Prostate gland (tissue), 2 donors: Measurements from ENCODE around the gene UGT2B17. TPM values are rescaled to one million over a fixed set of nuclear protein-coding genes. Genes with fewer than 3 reads are reported as not detected.

Source experiments
- DNase-seq: peaks from one replicate; pipeline ENCODE4 v3.0.0-alpha.2; 2019; ENCODE audit warnings: low spot score
- H3K27ac ChIP-seq, 2 donors: fragments of 200-600 bp; sonication (generic); 2 replicates each; pipeline ENCODE4 v1.5.1; 2017 to 2019
- H3K27me3 ChIP-seq: fragments of 200-600 bp; sonication (generic); replicated peaks from 2 replicates; pipeline ENCODE4 v1.5.1; 2019; ENCODE audit not compliant: insufficient read depth
- H3K36me3 ChIP-seq, 2 donors: fragments of 200-600 bp; sonication (generic); 1 replicate in 1 of 2; 2 replicates in 1 of 2; pipeline versions ENCODE4 v1.5.1 to v1.8.1; 2017 to 2019
- H3K4me1 ChIP-seq: fragments of 200-600 bp; sonication (generic); replicated peaks from 2 replicates; pipeline ENCODE4 v1.5.1; 2019
- H3K4me3 ChIP-seq, 2 donors: fragments of 200-600 bp; sonication (generic); 2 replicates each; pipeline ENCODE4 v1.5.1; 2017 to 2019
- H3K9me3 ChIP-seq: fragments of 200-600 bp; sonication (generic); 2 replicates; pipeline ENCODE4 v1.5.1; 2017
- CTCF ChIP-seq, 4 experiments: fragments of 200-600 bp in 2 of 4; fragments of 450-650 bp in 2 of 4; sonication (generic) in 2 of 4; IDR thresholded peaks; 1 replicate in 3 of 4; 2 replicates in 1 of 4; pipeline ENCODE4 v1.5.1; 2016 to 2019; ENCODE audit warnings: antibody characterized with exemption in 4 of 4, mild to moderate bottlenecking in 2 of 4, moderate library complexity in 2 of 4
- POLR2A ChIP-seq: fragments of 450-650 bp; IDR thresholded peaks from one replicate; pipeline ENCODE4 v1.6.1; 2016; ENCODE audit warnings: antibody characterized with exemption, mild to moderate bottlenecking
- POLR2AphosphoS5 ChIP-seq: sonication (generic); formaldehyde crosslinking; IDR thresholded peaks from one replicate; pipeline ENCODE4 v1.6.1; 2017; ENCODE audit warnings: antibody characterized with exemption
- WGBS: methylation state at CpG from one replicate; pipeline ENCODE4 v1.1.5; 2018; 5-methylcytosine and 5-hydroxymethylcytosine counted together
- intact Hi-C: fragments of 100-400 bp; cut with DNase I; formaldehyde crosslinking; loops from one replicate; pipeline ENCODE4 v1.14.2; 2022
- total RNA-seq, 2 donors: library from RNA; depleted of rRNA; stranded (reverse); fragments of >200 nt; gene quantifications; one replicate each; pipeline ENCODE4 v1.1.0, GENCODE V29; 2016

UGT2B17 gene
- total RNA-seq, 2 donors from 2014 or later = 0.23 TPM; not detected in 1

GRCh38 chr4:68489338-68489737 is 86.8 kb downstream of the UGT2B17 start:
- no peak for DNase-seq
- Histone ChIP-seq H3K27ac (no peak overlapping the region), H3K36me3 (no peaks in the 10 kb centered on the region), H3K9me3 (no peaks in the 10 kb centered on the region), H3K4me1 (no peaks in the 10 kb centered on the region), H3K4me3 (no peak overlapping the region), H3K27me3 (no peaks in the 10 kb centered on the region)
- intact Hi-C loops = no loop called here
- TF ChIP-seq CTCF (IDR thresholded peaks at IDR 0.05) (no peak), POLR2A (no peak), POLR2AphosphoS5 (no peak)
- 76% methylated on average over 4 of the region's 5 CpGs for WGBS

Other genes with a start within 250 kb of the UGT2B17 start
- gene YTHDC1, start 226.2 kb downstream of the UGT2B17 start, total RNA-seq = 10 to 100 TPM; 57.7 to 91.6 TPM
- gene TMPRSS11E, start 128.9 kb downstream of the UGT2B17 start, total RNA-seq = 1 to 10 TPM; 1.6 to 4.2 TPM
- under 1 TPM in 1 of 2 donors, not detected in 1; 0.41 TPM for gene UGT2B15, start 94.3 kb upstream of the UGT2B17 start, total RNA-seq
- gene UGT2B10, start 239.7 kb upstream of the UGT2B17 start, total RNA-seq = not detected